ENCODE data around the gene EGFLAM. TPM values are rescaled to one million over a fixed set of nuclear protein-coding genes. Genes with fewer than 3 reads are reported as not detected.

Gene EGFLAM
- total and polyA plus RNA-seq, 2 of the 4 experiments (the other 2 are of a cell fraction) = 0.77 to 1.1 TPM

DNA sequence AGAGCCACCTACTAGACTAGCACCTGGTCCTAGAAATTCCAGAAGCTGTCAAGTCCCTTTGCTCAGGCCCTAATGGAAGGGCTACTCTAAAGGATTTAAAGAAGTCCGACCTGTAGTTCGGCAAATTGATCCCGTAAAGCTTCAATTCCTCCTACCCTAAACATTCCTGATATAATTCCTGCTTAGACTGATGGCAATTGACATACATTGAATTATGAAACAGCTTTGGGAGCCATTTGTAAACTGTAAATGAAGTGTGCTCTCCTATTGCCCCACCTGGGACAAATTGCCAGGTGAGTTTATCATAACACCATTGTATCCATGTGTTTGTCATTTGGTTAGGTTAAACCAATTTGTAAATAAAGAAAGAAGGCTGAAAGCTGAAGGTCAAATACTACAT lies 104.4 kb downstream of the EGFLAM start:
- Histone ChIP-seq H2BK120ac (ENCODE audit: low read depth, low read length) (no peak overlapping the region), H3K9me1 (ENCODE audit: insufficient read depth, low read length) (no peaks in the 10 kb centered on the region), H3K27me3 (ENCODE audit: control insufficient read depth, insufficient read depth, low read length) (peaks cover 11% of the 10 kb centered on the region), H3K4me1 (ENCODE audit: control insufficient read depth, insufficient read depth, low read length) (no peaks in the 10 kb centered on the region), H3K79me1 (ENCODE audit: low read depth in 1 of 2, low read length in 2 of 2) (no peaks in the 10 kb centered on the region), H4K8ac (ENCODE audit: low read depth in 2 of 2, low read length in 2 of 2) (no peak overlapping the region), H3K14ac (replicated peaks; ENCODE audit: low read depth, low read length) (no peak overlapping the region), H3K23ac (ENCODE audit: low read depth, low read length) (no peak overlapping the region), H3K4me2 (ENCODE audit: low read depth, low read length) (no peak overlapping the region), H3K4me3 (ENCODE audit: insufficient read depth, low read depth, low read length) (no peak overlapping the region), H3K36me3 (ENCODE audit: control insufficient read depth, insufficient read depth, low read length) (no peaks in the 10 kb centered on the region), H3K18ac (ENCODE audit: low read depth, low read length) (no peak overlapping the region), H2AK9ac (replicated peaks; ENCODE audit: low read depth, low read length, poor library complexity) (no peak overlapping the region), H3K9me3 (ENCODE audit: control insufficient read depth, insufficient read depth, low read length) (no peaks in the 10 kb centered on the region), H3K9ac (ENCODE audit: low read depth, low read length) (no peak overlapping the region), H3K4ac (ENCODE audit: low read depth, low read length) (no peak overlapping the region), H2AK5ac (ENCODE audit: low read depth, low read length) (no peak overlapping the region), H3K27ac (ENCODE audit: insufficient read depth, low read length) (no peak overlapping the region), H4K91ac (ENCODE audit: insufficient read depth, low read depth, low read length) (no peak overlapping the region), H3K56ac (ENCODE audit: extremely low read depth, insufficient read depth, low read length) (no peak overlapping the region), H2BK5ac (ENCODE audit: low read depth, low read length, poor library complexity, severe bottlenecking) (no peak overlapping the region), H2BK15ac (ENCODE audit: low read depth, low read length) (no peak overlapping the region), H2AFZ (replicated peaks; ENCODE audit: low read length, poor library complexity) (no peak overlapping the region), H4K5ac (ENCODE audit: low read depth, low read length) (no peak overlapping the region), H4K20me1 (ENCODE audit: insufficient read depth, low read length) (no peaks in the 10 kb centered on the region), H2BK20ac (ENCODE audit: low read depth, low read length) (no peak overlapping the region)
- no TSS peak for BruUV-seq (replicated peaks)
- POLR2A ChIA-PET (ENCODE audit: unreplicated experiment) = no interaction called here
- no peak for TF ChIP-seq NFE2L2 (IDR thresholded peaks at IDR 0.05; ENCODE audit: low read depth, low read length)
- TF ChIP-seq RFX5 (IDR thresholded peaks at IDR 0.05; ENCODE audit: low read depth, low read length) = no peak
- no peak for TF ChIP-seq FOS (IDR thresholded peaks at IDR 0.05; ENCODE audit: low read depth, low read length)
- no peak for TF ChIP-seq RCOR1 (IDR thresholded peaks at IDR 0.05; ENCODE audit: insufficient replicate concordance, low read length)
- intact Hi-C loops (cut with micrococcal nuclease) = no loop called here
- dilution Hi-C loops (cut with HindIII; ENCODE audit: low sequenced_read_pairs, unreplicated experiment) = no loop called here
- WGBS, 2 experiments (ENCODE audit: extremely low coverage in 2 of 2, insufficient read length in 1 of 2) = no CpG with 5 or more reads among the region's 3 CpGs
- no peak for DNase-seq
- in situ Hi-C loops (cut with MboI; ENCODE audit: low sequenced_read_pairs) = no loop called here
- no peak for ATAC-seq (ENCODE audit: low read depth)
- CTCF ChIA-PET = interaction anchor here (0.6 kb wide), 1 partner anchor 76 kb away, joined by 3 read pairs; no protein-coding TSS in a partner anchor

Data from IMR-90 (cell line).